Stromal cell of bone marrow (primary cell): ENCODE data around the gene BAAT.
"Not testable (repeated sequence)": the region's sequence is repeated elsewhere in the genome, so short reads cannot be mapped to it uniquely, and the experiment has no call there.

Experiments used
- DNase-seq: peaks from one replicate; pipeline ENCODE4 v3.0.0-alpha.2; 2012; ENCODE audit warnings: low read depth

Gene BAAT

GRCh38 chr9:101359679-101360078 is 25.1 kb downstream of the BAAT start:
- no peak for DNase-seq

- no peak for DNase-seq
Observed at GRCh38 chr9:101356619-101357018, 28.2 kb downstream of the BAAT start.

- no peak for DNase-seq
Observed at GRCh38 chr9:101354765-101355708, 29.8 kb downstream of the BAAT start.

- no peak for DNase-seq
Observed at GRCh38 chr9:101354143-101354764, 30.6 kb downstream of the BAAT start.

- DNase-seq = no peak
Observed at GRCh38 chr9:101353683-101354082, 31.1 kb downstream of the BAAT start.

- DNase-seq = no peak
Observed at GRCh38 chr9:101352892-101353463, 31.8 kb downstream of the BAAT start.

GRCh38 chr9:101350285-101350684 is 34.5 kb downstream of the BAAT start:
- no peak for DNase-seq

GRCh38 chr9:101342595-101342994 is 42.2 kb downstream of the BAAT start:
- DNase-seq = no peak

- DNase-seq = no peak
Observed at GRCh38 chr9:101341958-101342357, 42.8 kb downstream of the BAAT start.

GRCh38 chr9:101337237-101337636 is 47.6 kb downstream of the BAAT start:
- DNase-seq = no peak

- no peak for DNase-seq
Observed at GRCh38 chr9:101336091-101336490, 48.7 kb downstream of the BAAT start.

GRCh38 chr9:101333926-101334702 is 50.7 kb downstream of the BAAT start:
- DNase-seq = no peak

GRCh38 chr9:101333490-101333889 is 51.3 kb downstream of the BAAT start:
- no peak for DNase-seq

- DNase-seq = no peak
Observed at GRCh38 chr9:101332362-101332761, 52.4 kb downstream of the BAAT start.

- DNase-seq = not testable (repeated sequence)
Observed at GRCh38 chr9:101327422-101327909, 57.3 kb downstream of the BAAT start.

- DNase-seq = no peak
Observed at GRCh38 chr9:101326501-101326900, 58.3 kb downstream of the BAAT start.

- DNase-seq = no peak
Observed at GRCh38 chr9:101326035-101326434, 58.8 kb downstream of the BAAT start.

- DNase-seq = no peak
Observed at GRCh38 chr9:101325053-101325452, 59.8 kb downstream of the BAAT start.

GRCh38 chr9:101324245-101324804 is 60.5 kb downstream of the BAAT start:
- DNase-seq = no peak

- no peak for DNase-seq
Observed at GRCh38 chr9:101323129-101323528, 61.7 kb downstream of the BAAT start.

GRCh38 chr9:101317735-101318134 is 67.1 kb downstream of the BAAT start:
- DNase-seq = no peak

GRCh38 chr9:101315112-101315450 is 69.7 kb downstream of the BAAT start:
- DNase-seq = no peak
